Endothelial cell of umbilical vein (primary cell): ENCODE results near the gene C11orf21. TPM values are rescaled to one million over a fixed set of nuclear protein-coding genes. Genes with fewer than 3 reads are reported as not detected.

Source experiments
- BruUV-seq: library from RNA; stranded (reverse); fragments of 400-500 nt; replicated peaks from 2 replicates; lab custom pipeline; 2021; lab: Mats Ljungman, UMichigan
- CTCF ChIA-PET: fragments of 300-600, 350-600 bp; sonication (Branson Sonifier 250); formaldehyde crosslinking; loops from one replicate; lab custom pipeline; 2021; ENCODE audit warnings: antibody characterized with exemption, inconsistent platforms; lab: Charles Lee
- POLR2A ChIA-PET: fragments of 300-600, 350-600 bp; sonication (Branson Sonifier 250); formaldehyde crosslinking; loops from one replicate; lab custom pipeline; 2021; ENCODE audit warnings: antibody characterized with exemption, inconsistent platforms; lab: Charles Lee
- DNase-seq: peaks from one replicate; pipeline ENCODE4 v3.0.0-alpha.2; 2011; ENCODE audit warnings: low read depth, low spot score
- FAIRE-seq: peaks from 2 replicates; lab custom pipeline; 2011; peaks lifted over from hg19 to GRCh38; lab: Jason Lieb, UNC
- H2AFZ ChIP-seq: 2 replicates; pipeline ENCODE4 v1.6.0; 2012; ENCODE audit warnings: low read depth, low read length, control low read depth, inconsistent platforms
- H3K27ac ChIP-seq: 2 replicates; pipeline ENCODE4 v1.5.1; 2011; ENCODE audit warnings: low read depth, mild to moderate bottlenecking, control low read depth, low read length, moderate library complexity; ENCODE audit not compliant: insufficient read depth
- H3K27me3 ChIP-seq, 2 experiments: 2 replicates each; pipeline versions ENCODE4 v1.6.0 to v1.6.1; 2011; ENCODE audit warnings: low read length in 2 of 2, mixed read lengths in 1 of 2; ENCODE audit not compliant: control insufficient read depth in 2 of 2, insufficient read depth in 2 of 2
- H3K36me3 ChIP-seq, 2 experiments: 2 replicates in 1 of 2; 3 replicates in 1 of 2; pipeline ENCODE4 v1.5.1; 2011; ENCODE audit warnings: low read length in 2 of 2, mild to moderate bottlenecking in 1 of 2, moderate library complexity in 1 of 2; ENCODE audit not compliant: control insufficient read depth in 2 of 2, insufficient read depth in 2 of 2; ENCODE audit errors: extremely low read depth in 1 of 2
- H3K4me1 ChIP-seq: 3 replicates; pipeline ENCODE4 v1.5.1; 2011; ENCODE audit warnings: mild to moderate bottlenecking, low read length; ENCODE audit not compliant: control insufficient read depth, insufficient read depth; ENCODE audit errors: extremely low read depth
- H3K4me2 ChIP-seq: 2 replicates; pipeline ENCODE4 v1.6.1; 2011; ENCODE audit warnings: low read length, control low read depth, mixed read lengths; ENCODE audit not compliant: insufficient read depth
- H3K4me3 ChIP-seq, 3 experiments: fragments of 200-600 bp in 1 of 3; sonication (generic), shearing (Covaris generic) in 1 of 3; replicated peaks in 1 of 3; 2 replicates each; pipeline ENCODE4 v1.5.1; 2011 to 2016; ENCODE audit warnings: control low read depth in 3 of 3, low read length in 3 of 3, mild to moderate bottlenecking in 2 of 3, inconsistent platforms in 1 of 3, low read depth in 1 of 3, moderate library complexity in 1 of 3; ENCODE audit not compliant: insufficient read depth in 1 of 3
- H3K79me2 ChIP-seq: 2 replicates; pipeline ENCODE4 v1.6.0; 2012; ENCODE audit warnings: low read length, inconsistent platforms; ENCODE audit not compliant: control insufficient read depth, insufficient read depth
- H3K9ac ChIP-seq: replicated peaks from 2 replicates; pipeline ENCODE3; 2011; ENCODE audit warnings: low read length, control low read depth; ENCODE audit not compliant: insufficient read depth; ENCODE audit errors: extremely low read depth
- H3K9me1 ChIP-seq: replicated peaks from 3 replicates; pipeline ENCODE4 v1.6.0; 2011; ENCODE audit warnings: mild to moderate bottlenecking, low read length; ENCODE audit not compliant: control insufficient read depth, insufficient read depth; ENCODE audit errors: extremely low read depth
- H3K9me3 ChIP-seq: replicated peaks from 2 replicates; pipeline ENCODE4 v1.5.1; 2012; ENCODE audit warnings: low read length, inconsistent platforms; ENCODE audit not compliant: control insufficient read depth, insufficient read depth
- H4K20me1 ChIP-seq: replicated peaks from 2 replicates; pipeline ENCODE3; 2011; ENCODE audit warnings: mild to moderate bottlenecking, low read length; ENCODE audit not compliant: control insufficient read depth, insufficient read depth; ENCODE audit errors: extremely low read depth
- CTCF ChIP-seq, 2 donors: IDR thresholded peaks; 1 replicate in 1 of 2; 2 replicates in 1 of 2; pipeline ENCODE4 v1.5.1; 2011; ENCODE audit warnings: low read length in 2 of 2, mild to moderate bottlenecking in 2 of 2, moderate library complexity in 2 of 2, control low read depth in 1 of 2, inconsistent platforms in 1 of 2, low read depth in 1 of 2; ENCODE audit not compliant: insufficient read depth in 1 of 2; ENCODE audit errors: extremely low read depth in 1 of 2
- EZH2 ChIP-seq: IDR thresholded peaks from 2 replicates; pipeline ENCODE4 v1.6.1; 2012; ENCODE audit warnings: borderline replicate concordance, low read depth, mild to moderate bottlenecking, moderate library complexity, low read length, inconsistent platforms; ENCODE audit not compliant: severe bottlenecking
- JUN ChIP-seq: IDR thresholded peaks from 2 replicates; pipeline ENCODE4 v1.6.1; 2011; ENCODE audit warnings: borderline replicate concordance, low read depth; ENCODE audit not compliant: insufficient read length, insufficient read depth
- MYC ChIP-seq: IDR thresholded peaks from one replicate; pipeline ENCODE4 v1.6.1; 2011; ENCODE audit warnings: mild to moderate bottlenecking, low read depth, low read length
- dilution Hi-C: fragments of 300-500 bp; cut with MboI; formaldehyde crosslinking; loops from one replicate; pipeline ENCODE4 v1.15.0; 2019; ENCODE audit warnings: low sequenced_read_pairs; ENCODE audit not compliant: extremely low pct_ligation_motif_present
- intact Hi-C: fragments of 100-400 bp; cut with micrococcal nuclease; formaldehyde crosslinking; loops from one replicate; pipeline ENCODE4 v1.10.0; 2022
- polyA plus RNA-seq, 4 experiments: library from polyadenylated mRNA; depleted of rRNA in 3 of 4; stranded (reverse) in 3 of 4; unstranded in 1 of 4; fragments of >200 nt; gene quantifications; 2 replicates each; pipeline versions ENCODE4 v1.2.1 to v1.2.3, GENCODE V29; 2011 to 2012; ENCODE audit warnings: missing spikeins in 1 of 4
- total RNA-seq: library from RNA; stranded (reverse); gene quantifications from 2 replicates; pipeline ENCODE4 v1.2.3, GENCODE V29; 2021
- TF ChIP-seq, protein P1 (sequence below): IDR thresholded peaks from 2 replicates; pipeline ENCODE4 v1.6.1; 2011; ENCODE audit not compliant: insufficient read depth, insufficient read length

The C11orf21 gene
- total and polyA plus RNA-seq, 2 donors (not counting 3 experiments of a cell fraction or from before 2014, with no cell fraction given): not detected

- intact Hi-C loops (no loop called here), dilution Hi-C loops (no loop called here)
- Histone ChIP-seq H3K36me3 (no peaks in the 10 kb centered on the region), H3K79me2 (no peaks in the 10 kb centered on the region), H3K4me2 (no peak overlapping the region), H3K9me3 (no peaks in the 10 kb centered on the region), H3K27ac (no peak overlapping the region), H3K27me3 (peaks cover 33 to 37% of the 10 kb centered on the region in 2 experiments), H3K4me1 (no peaks in the 10 kb centered on the region), H3K9ac (no peak overlapping the region), H3K4me3 (no peak overlapping the region), H2AFZ (no peak overlapping the region), H4K20me1 (no peaks in the 10 kb centered on the region), H3K9me1 (no peaks in the 10 kb centered on the region)
- ChIA-PET POLR2A (no interaction called here), CTCF (interaction anchor here (0.5 to 0.9 kb wide), 3 partner anchors 9 to 150 kb away, joined by 3 read pairs; no protein-coding TSS in a partner anchor)
- no peak for TF ChIP-seq JUN
- TF ChIP-seq, protein P1, sequence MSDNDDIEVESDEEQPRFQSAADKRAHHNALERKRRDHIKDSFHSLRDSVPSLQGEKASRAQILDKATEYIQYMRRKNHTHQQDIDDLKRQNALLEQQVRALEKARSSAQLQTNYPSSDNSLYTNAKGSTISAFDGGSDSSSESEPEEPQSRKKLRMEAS: peak; percentile 38
- peak in 1 of 2 donors; percentile 33 for TF ChIP-seq CTCF (IDR thresholded peaks at IDR 0.05; ENCODE audit: extremely low read depth in 1 of 2, insufficient read depth in 1 of 2, low read depth in 1 of 2, low read length in 2 of 2)
- TF ChIP-seq EZH2: peak; percentile 50
- TF ChIP-seq MYC: no peak
- DNase-seq (peak; percentile 31), FAIRE-seq (no peak)
- no TSS peak for BruUV-seq
Measured at GRCh38 chr11:2269601-2270321, 32.0 kb downstream of the C11orf21 start.
